Psoas muscle (tissue), 8 donors: ENCODE measurements around the gene BMPR1B. TPM values are rescaled to one million over a fixed set of nuclear protein-coding genes. Genes with fewer than 3 reads are reported as not detected.

Experiments used
- ATAC-seq, 4 donors: fragments of 200-7000 bp; cut with Tn5 transposase; one replicate each; pipeline ENCODE4 v1.9.1; 2020; ENCODE audit warnings: moderate library complexity in 3 of 4, mild to moderate bottlenecking in 2 of 4
- DNase-seq, 2 donors: peaks; one replicate each; pipeline ENCODE4 v3.0.0-alpha.2; 2020
- H3K27ac ChIP-seq: fragments of 200-600 bp; one replicate; pipeline ENCODE4 v1.8.0; 2022
- H3K27me3 ChIP-seq, 3 donors: fragments of 200-600 bp in 1 of 3; one replicate each; pipeline versions ENCODE4 v1.6.1 to v1.8.0; 2013 to 2022; ENCODE audit warnings: low read length in 2 of 3, mild to moderate bottlenecking in 2 of 3, moderate library complexity in 1 of 3; ENCODE audit not compliant: insufficient read depth in 3 of 3
- H3K36me3 ChIP-seq, 2 donors: fragments of 200-600 bp in 1 of 2; one replicate each; pipeline versions ENCODE4 v1.6.1 to v1.8.0; 2013 to 2022; ENCODE audit warnings: low read depth in 1 of 2, mild to moderate bottlenecking in 1 of 2, moderate library complexity in 1 of 2; ENCODE audit not compliant: insufficient read depth in 1 of 2
- H3K4me1 ChIP-seq: fragments of 200-600 bp; one replicate; pipeline ENCODE4 v1.8.0; 2022
- H3K4me3 ChIP-seq: fragments of 200-600 bp; one replicate; pipeline ENCODE4 v1.8.0; 2022; ENCODE audit warnings: mild to moderate bottlenecking
- H3K9me3 ChIP-seq: fragments of 200-600 bp; one replicate; pipeline ENCODE4 v1.8.0; 2022
- WGBS, 3 donors: extraction: QIAGEN DNeasy Blood & Tissue Kit; methylation state at CpG; one replicate each; pipeline versions ENCODE4 v1.1.6 to v1.1.7; 2013; 5-methylcytosine and 5-hydroxymethylcytosine counted together
- intact Hi-C, 2 donors: fragments of 100-400 bp; cut with DNase I; formaldehyde crosslinking; loops; one replicate each; pipeline versions ENCODE4 v1.11.0 to v1.14.2; 2022
- polyA plus RNA-seq, 3 donors: library from polyadenylated mRNA; stranded (reverse); fragments of 200-250 nt; gene quantifications; one replicate each; pipeline ENCODE4 v1.2.3, GENCODE V29; 2013
- total RNA-seq, 4 donors: library from RNA; stranded (reverse); fragmentation: NEBNext Ultra II Directional in 2 of 4; extraction: Animal tissue kit (Norgen Biotek cat#: 25700) in 2 of 4; gene quantifications; one replicate each; pipeline versions ENCODE4 v1.2.1 to v1.2.4, GENCODE V29; 2021 to 2023
- TF ChIP-seq, protein P1 (sequence below): fragments of 200-600 bp; IDR thresholded peaks from one replicate; pipeline ENCODE4 v1.8.0; 2022; ENCODE audit warnings: antibody characterized with exemption
- donor health status: healthy with polysubstance abuse.
- donor health status: DM: no; HTN: no; CAD: no; lungs with moderate emphysema.
- donor health status: Bipolar disorder and iron deficiency.
- donor health status: healthy.
- donor health status: DM: yes; HTN: yes; CAD: no.
- donor health status: DM: no; HTN: no; CAD: no.
- donor health status: DM: no; HTN: no; CAD: no.
- donor health status: DM: yes; HTN: yes; CAD: no.

BMPR1B gene
- total and polyA plus RNA-seq, 7 donors = 0.26 to 13.0 (median 1.0) TPM

DNA sequence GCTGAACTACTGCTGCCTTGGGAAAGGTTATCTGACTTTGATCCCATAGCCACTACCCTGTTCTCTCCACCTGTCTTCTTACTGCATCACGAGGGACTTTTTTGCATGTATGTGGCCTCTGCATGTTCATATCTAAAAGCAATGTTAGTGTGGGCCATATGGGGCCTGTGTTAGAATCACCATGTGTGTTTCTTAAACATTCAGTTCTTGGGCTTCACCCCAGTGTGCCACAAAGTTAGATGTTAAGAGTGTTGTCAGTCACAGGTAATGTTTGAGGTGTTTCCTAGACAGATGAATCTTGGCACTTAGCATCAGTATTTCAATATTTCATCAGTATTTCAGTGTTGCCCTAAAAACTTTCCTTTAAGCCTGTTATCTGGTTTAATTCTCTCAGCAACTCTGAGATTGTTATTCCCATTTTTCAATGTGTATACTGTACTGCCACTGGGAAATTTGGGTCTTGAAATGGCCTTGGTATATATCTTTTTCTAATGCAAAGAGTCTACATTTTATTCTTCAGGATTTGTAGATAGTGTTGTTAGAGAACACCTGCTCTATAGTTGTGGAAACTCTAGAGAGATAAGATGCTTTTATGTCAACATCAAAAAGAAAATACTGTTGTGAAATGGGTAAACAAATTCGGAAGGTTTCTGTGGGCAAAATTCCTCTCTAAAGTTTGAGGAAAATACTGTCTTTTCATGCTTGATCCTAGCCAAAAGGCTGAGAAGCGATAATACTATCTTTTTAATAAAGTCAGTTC, 259.7 kb downstream of the BMPR1B start:
- Histone ChIP-seq H3K27me3 (no peaks in the 10 kb centered on the region), H3K4me3 (no peak overlapping the region), H3K36me3 (no peaks in the 10 kb centered on the region), H3K27ac (no peak overlapping the region), H3K4me1 (no peaks in the 10 kb centered on the region), H3K9me3 (no peaks in the 10 kb centered on the region)
- DNase-seq (no peak), ATAC-seq (no peak)
- TF ChIP-seq, protein P1, sequence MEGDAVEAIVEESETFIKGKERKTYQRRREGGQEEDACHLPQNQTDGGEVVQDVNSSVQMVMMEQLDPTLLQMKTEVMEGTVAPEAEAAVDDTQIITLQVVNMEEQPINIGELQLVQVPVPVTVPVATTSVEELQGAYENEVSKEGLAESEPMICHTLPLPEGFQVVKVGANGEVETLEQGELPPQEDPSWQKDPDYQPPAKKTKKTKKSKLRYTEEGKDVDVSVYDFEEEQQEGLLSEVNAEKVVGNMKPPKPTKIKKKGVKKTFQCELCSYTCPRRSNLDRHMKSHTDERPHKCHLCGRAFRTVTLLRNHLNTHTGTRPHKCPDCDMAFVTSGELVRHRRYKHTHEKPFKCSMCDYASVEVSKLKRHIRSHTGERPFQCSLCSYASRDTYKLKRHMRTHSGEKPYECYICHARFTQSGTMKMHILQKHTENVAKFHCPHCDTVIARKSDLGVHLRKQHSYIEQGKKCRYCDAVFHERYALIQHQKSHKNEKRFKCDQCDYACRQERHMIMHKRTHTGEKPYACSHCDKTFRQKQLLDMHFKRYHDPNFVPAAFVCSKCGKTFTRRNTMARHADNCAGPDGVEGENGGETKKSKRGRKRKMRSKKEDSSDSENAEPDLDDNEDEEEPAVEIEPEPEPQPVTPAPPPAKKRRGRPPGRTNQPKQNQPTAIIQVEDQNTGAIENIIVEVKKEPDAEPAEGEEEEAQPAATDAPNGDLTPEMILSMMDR = no peak
- intact Hi-C loops = no loop called here
- WGBS, 3 donors = 82 to 85% (median 84%) methylated on average over 3 of the region's 3 CpGs

DNA sequence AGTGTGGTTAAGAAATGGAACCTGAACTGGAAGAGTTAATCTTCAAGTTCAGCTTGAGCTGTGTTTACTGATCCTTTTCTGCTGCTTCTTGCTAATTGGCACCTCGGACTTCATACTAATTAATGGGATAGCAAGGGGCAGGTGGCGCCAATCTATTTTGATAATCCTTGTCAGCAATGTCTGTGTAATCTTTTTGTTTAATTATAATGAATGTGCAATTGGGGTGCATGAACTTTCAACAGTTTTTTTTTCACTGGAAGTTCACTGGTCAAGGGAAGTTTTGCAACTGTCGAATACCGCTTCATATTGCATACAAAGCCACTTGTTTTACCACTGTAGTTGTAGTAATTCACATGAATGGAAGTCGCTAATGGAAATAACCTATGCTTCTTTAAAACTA, 261.0 kb downstream of the BMPR1B start:
- no peaks in the 10 kb centered on the region for H3K4me1 ChIP-seq
- 63 to 82% (median 66%) methylated on average over 5 of the region's 5 CpGs for WGBS, 3 donors
- no peaks in the 10 kb centered on the region for H3K27me3 ChIP-seq
- ATAC-seq (no peak), DNase-seq (no peak)
- no peaks in the 10 kb centered on the region for H3K9me3 ChIP-seq
- TF ChIP-seq, protein P1 = no peak
- no peak overlapping the region for H3K4me3 ChIP-seq
- no peaks in the 10 kb centered on the region for H3K36me3 ChIP-seq
- H3K27ac ChIP-seq = no peak overlapping the region
- intact Hi-C loops = no loop called here

DNA sequence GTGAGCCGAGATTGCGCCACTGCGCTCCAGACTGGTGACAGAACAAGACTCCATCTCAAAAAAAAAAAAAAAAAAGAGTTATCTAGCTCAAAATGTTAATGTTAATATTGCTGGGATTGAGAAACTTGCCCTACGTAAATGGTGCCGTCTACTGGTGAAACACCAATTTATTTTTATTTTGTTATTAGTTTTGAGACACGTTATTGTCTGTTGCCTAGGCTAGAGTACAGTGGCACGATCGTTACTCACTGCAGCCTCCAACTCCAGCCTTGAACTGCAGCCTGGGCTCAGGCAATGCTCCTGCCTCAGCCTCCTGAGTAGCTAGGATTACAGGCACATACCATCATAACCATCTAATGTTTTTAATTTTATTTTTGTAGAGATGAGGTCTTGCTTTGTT, 262.8 kb downstream of the BMPR1B start:
- H3K27me3 ChIP-seq = no peaks in the 10 kb centered on the region
- H3K4me1 ChIP-seq = no peaks in the 10 kb centered on the region
- H3K36me3 ChIP-seq = no peaks in the 10 kb centered on the region
- ATAC-seq (no peak), DNase-seq (no peak)
- no peak overlapping the region for H3K27ac ChIP-seq
- 96% methylated on average over 8 of the region's 8 CpGs for WGBS, 3 donors
- intact Hi-C loops = no loop called here
- TF ChIP-seq, protein P1 = no peak
- H3K4me3 ChIP-seq = no peak overlapping the region
- H3K9me3 ChIP-seq = no peaks in the 10 kb centered on the region

DNA sequence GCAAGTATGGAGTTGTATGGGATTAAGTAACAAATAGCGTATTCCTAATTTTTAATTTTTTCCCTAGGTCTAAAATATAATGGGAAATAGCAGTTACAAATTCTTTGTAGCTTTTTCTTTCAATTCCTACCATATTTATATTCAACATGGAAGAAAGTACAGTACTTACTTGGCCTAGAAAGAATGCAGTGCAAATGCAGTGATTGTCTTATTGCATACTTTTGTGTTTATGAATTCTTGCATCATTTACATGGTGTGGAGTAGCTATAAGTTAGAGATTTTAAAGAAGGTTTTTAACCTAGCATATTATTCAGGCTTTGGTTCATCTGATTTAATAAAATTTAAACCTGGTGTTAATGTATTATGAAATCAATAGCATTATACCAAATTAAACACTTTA, 263.3 kb downstream of the BMPR1B start:
- intact Hi-C loops = no loop called here
- TF ChIP-seq, protein P1 = no peak
- ATAC-seq = no peak
- no peaks in the 10 kb centered on the region for H3K9me3 ChIP-seq
- no peak overlapping the region for H3K27ac ChIP-seq
- no peaks in the 10 kb centered on the region for H3K4me1 ChIP-seq
- H3K27me3 ChIP-seq = no peaks in the 10 kb centered on the region
- no peaks in the 10 kb centered on the region for H3K36me3 ChIP-seq
- no peak for DNase-seq
- 95 to 100% (median 99%) methylated on average over 1 of the region's 1 CpG for WGBS, 3 donors
- no peak overlapping the region for H3K4me3 ChIP-seq

DNA sequence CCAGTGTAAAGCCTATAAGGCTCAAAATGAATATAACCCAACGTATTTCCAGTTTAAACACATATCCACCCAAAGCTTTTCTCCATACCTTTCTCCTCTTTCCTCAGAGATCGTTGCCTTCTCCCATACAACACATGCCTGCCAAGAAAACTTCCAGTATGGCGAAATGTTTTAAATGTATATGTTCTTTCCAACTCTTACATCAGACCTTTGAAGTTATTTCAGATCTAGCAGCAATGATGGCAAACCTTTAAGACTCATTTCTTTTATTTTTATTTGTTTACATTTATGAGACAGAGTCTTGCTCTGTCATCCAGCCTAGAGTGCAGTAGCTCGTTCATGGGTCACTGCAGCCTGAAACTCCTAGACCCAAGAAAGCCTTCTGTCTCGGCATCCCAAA, 265.4 kb downstream of the BMPR1B start:
- Histone ChIP-seq H3K27ac (no peak overlapping the region), H3K4me3 (no peak overlapping the region), H3K4me1 (no peaks in the 10 kb centered on the region), H3K27me3 (no peaks in the 10 kb centered on the region), H3K9me3 (no peaks in the 10 kb centered on the region), H3K36me3 (no peaks in the 10 kb centered on the region)
- DNase-seq (no peak), ATAC-seq (no peak)
- TF ChIP-seq, protein P1 = no peak
- 92 to 94% (median 93%) methylated on average over 5 of the region's 5 CpGs for WGBS, 3 donors
- intact Hi-C loops = no loop called here
